ENCODE data around the gene PPARD.
A peak's percentile ranks its signal among the peaks of the same experiment; 100 is the strongest.

Gene PPARD

DNA sequence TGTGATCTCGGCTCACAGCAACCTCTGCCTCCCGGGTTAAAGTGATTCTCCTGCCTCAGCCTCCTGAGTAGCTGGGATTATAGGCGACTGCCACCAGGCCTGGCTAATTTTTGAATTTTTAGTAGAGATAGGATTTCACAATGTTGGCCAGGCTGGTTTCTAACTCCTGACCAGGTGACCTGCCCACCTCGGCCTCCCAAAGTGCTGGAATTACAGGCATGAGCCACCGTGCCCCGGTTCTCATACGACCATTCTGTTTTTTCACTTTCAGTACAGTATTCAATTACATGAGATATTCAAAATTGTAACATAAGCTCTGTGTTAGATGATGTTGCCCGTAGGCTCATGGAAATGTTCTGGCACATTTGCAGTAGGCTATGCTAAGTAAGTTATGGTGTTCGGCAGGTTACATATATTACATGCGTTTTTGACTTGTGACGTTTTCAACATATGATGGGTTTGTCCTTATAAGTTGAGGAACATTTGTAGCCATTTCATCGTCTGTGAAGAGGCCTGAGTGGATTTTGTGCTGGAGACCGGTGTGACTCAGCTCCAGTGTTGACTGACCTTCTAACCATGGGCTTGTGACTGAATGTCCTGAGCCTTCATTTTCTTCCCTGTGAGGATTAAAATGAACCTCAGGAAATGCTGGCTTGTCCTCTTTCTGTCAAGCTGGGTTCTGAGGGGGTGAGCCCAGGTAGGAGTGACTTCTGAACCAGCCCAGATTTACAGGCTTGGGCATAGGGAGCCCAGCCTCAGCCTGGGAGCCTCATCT, 12.2 kb downstream of the PPARD start:
- DNase-seq (ENCODE audit: extremely low read depth in 1 of 2, low read depth in 1 of 2): no peak

DNA sequence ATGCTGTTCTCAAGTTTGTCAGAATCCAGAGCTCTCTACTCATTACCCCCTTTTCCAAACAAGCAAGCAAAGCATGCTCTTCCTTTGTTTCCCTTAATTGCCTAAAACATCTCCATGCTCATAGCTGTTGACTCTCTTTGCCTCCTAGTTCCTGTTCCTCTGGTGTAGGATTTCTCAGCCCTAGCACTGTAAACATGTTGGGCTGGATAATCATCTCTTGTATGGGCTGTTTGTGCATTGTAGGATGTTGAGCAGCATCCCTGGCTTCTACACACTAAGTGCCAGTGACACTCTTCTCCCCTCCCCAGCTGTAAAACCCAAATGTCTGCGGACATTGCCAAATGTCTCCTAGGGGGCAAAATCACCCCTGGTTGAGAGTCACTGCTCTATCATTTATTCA, 14.0 kb downstream of the PPARD start:
- DNase-seq (ENCODE audit: extremely low read depth in 1 of 2, low read depth in 1 of 2): no peak

DNA sequence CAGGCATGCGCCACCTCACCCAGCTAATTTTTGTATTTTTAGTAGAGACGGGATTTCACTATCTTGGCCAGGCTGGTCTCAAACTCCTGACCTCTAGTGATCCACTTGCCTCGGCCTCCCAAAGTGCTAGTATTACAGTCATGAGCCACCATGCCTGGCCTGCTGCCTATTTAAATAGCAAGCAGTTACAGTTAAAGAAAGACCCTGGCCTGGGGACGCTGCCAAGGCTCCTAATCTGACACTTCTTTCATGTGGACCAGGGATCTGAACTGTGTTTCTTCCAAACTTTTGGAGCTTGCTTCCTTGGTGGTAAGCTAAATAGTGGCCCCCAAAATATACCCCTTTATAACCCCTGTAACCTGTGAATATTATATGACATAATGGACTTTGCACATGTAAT, 15.3 kb downstream of the PPARD start:
- no peak for DNase-seq (ENCODE audit: extremely low read depth in 1 of 2, low read depth in 1 of 2)

DNA sequence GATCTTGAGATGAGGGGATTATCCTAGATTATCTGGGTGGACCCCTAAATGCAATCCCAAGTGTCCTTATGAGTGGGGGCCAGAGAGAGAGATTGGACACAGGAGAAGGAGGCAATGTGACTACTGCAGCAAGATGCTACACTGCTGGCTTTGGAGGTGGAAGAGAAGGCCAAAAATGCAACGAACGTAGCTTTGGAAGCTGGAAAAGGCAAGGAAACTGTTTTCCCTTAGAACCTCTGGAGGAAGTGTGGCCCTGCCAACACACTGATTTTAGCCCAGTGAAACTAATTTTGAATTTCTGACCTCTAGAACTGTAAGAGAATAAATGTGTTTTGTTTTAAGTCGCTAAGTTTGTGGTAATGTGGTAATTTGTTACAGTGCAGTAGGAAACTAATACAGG, 15.7 kb downstream of the PPARD start:
- no peak for DNase-seq (ENCODE audit: extremely low read depth in 1 of 2, low read depth in 1 of 2)

DNA sequence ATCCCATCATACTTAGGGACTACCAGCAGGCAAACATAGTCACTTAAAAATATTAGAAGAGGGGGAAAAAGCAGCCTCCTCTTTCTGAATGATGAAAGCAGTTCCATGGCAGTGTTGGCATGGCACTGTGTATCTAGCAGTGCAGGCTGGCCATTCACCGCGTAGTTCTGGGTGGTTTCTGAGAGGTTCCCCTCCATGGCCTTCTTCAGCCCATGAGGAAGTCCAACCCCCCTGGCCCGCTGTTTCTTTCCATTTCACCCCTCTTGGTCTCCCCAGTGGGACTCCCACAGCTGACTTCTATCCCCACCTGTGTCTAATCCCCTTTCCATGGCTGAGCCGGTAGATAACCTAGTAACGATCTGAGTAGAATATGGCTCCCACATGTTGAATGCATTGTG, 17.0 kb downstream of the PPARD start:
- DNase-seq (ENCODE audit: extremely low read depth in 1 of 2, low read depth in 1 of 2): no peak

DNA sequence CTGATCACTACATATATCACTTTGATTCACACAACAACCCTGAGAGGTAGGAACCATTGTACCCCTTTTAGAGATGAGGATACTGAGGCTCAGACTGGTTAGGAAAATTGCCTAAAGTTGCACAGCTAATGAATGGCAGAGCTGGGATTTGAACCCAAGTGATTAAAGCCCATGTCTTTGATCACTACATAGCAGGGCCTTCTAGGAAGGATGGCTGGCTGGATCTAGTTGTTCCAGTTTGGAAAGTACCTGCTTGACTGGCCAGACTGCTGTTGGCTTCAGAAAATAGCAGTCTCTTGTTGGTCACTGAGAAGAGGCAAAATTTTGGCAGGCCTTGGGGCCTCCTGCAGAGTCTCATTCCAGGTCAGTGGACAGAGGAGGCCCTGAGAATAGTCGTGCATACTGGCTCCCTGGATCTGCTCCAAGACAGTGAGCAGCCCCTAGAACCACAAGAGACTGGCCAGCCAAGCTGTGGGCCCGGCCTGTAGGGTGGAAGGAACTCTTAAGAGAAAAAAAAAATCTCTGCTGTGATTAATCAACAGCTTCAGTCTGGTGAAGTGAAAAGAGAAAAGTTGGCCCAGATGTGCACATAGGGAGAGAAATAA, 17.5 kb downstream of the PPARD start:
- no peak for DNase-seq (ENCODE audit: extremely low read depth in 1 of 2, low read depth in 1 of 2)

DNA sequence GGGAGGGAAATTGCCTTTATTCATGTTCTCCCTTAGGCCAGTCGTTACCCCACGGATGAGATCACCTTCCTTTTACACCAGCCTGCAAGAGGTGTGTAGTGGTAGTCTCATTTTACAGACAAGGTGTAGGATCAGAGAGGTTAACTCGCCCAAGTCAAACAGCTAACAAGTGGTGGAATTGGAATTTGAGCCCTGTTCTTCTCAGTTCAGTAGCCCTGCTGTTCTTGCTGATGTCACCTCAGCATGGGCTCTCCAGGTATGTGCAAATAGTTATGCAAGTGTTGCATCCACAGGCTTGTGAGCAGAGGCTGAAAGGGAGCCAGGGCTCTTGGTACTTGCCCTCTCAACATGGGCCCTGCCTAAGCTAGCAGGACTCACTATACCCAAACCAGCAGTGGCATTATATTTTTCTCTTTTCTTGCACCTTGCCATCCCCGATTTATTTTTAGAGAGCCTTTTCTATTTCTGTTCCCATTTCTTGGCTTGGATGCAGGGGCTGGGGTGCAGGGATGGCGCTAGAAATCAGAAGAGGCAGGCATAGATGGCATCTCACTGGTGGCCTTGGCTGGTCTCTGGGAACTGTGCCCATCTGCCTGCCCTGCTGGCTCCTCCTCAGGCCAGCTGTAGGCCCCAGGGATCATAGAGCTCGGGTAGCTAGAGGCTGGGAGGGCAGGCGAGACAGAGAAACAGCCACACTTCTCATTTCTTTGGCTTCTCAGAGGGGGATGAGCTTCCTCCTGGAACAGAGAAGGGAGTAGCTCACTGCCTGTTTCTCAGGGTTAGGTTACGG, 18.2 kb downstream of the PPARD start:
- no peak for DNase-seq (ENCODE audit: extremely low read depth in 1 of 2, low read depth in 1 of 2)

DNA sequence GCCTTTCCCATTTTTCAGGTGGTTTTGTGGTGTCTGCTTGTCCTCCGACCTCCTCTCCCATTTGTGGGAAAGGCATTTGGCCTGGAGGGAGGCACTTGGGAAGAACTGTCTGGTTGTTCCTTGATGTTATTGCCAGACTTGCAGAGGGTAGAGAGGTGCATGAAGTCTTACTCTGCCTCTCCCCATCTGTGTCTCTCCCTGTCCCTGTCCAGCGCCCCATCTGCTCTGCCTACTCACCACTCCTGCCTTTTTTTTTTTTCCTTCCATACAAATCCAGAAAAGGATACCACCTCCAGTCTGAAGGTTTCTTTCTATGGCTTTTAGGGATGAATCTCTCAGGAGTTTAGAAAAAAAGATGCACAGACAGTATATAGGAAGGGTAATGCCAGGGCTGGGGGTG, 19.8 kb downstream of the PPARD start:
- DNase-seq (ENCODE audit: extremely low read depth in 1 of 2, low read depth in 1 of 2): no peak

DNA sequence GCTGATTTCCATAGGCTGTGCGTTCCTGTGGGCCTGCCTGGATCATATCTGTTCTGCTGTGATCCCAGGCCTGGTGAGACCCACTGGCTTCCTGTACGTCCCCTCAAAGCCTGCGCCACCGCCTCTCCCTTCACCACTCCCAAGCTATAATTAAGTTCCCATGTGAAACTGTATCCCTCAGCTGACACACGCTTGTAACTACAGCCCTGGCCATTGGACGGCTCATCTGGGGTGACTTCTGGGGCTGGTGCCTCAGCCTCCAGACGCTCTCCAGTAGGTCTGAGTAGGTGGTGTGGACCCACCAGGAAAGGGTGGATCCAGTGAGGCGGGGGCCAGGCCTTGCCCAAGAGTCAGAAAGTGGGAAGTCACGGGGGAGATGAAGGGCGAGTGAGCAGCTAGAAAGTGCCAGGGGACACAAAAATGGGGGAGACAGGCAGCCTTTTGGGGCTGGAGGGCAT, 21.0 kb downstream of the PPARD start:
- no peak for DNase-seq (ENCODE audit: extremely low read depth in 1 of 2, low read depth in 1 of 2)

DNA sequence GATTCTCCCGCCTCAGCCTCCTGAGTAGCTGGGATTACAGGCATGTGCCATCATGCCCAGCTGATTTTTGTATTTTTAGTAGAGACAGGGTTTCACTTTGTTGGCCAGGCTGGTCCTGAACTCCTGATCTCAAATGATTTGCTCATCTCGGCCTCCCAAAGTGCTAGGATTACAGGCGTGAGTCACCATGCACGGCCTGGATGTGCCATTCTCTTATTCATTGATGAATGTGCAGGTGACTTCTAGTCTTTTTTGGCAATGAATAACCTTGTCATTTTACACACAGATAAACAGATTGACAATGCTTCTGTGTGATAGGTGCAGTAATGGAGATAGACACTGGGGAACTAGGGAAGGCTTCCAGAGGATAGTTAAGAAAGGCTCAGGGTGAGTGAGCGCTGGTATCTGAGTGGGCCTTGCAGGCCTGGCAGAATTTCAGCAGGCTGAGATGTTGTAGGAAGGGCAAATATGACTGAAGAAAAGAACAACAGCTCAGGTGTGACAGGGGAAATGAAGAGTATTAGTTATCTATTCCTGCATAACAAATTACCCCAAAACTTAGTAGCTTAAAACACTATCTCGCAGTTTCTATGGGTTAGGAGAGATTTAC, 23.3 kb downstream of the PPARD start:
- no peak for DNase-seq (ENCODE audit: extremely low read depth in 1 of 2, low read depth in 1 of 2)

DNA sequence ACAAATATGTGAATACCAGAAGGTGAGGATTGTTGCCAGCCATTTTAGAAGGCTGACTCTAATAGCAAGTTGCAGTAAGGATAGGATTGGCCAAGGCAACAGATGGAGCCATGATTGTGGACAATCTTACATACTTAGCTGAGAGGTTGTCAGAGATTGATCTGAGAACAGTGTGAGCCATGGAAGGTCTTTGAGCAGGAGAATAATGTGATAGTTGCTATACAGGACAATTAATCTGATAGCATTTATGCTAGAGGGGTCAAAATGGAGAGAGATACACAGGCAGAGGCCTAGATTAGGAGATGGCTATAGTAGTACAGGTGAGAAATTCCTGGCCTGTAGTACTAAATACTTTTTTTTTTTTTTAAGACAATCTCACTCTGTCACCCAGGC, 23.8 kb downstream of the PPARD start:
- no peak for DNase-seq (ENCODE audit: extremely low read depth in 1 of 2, low read depth in 1 of 2)

DNA sequence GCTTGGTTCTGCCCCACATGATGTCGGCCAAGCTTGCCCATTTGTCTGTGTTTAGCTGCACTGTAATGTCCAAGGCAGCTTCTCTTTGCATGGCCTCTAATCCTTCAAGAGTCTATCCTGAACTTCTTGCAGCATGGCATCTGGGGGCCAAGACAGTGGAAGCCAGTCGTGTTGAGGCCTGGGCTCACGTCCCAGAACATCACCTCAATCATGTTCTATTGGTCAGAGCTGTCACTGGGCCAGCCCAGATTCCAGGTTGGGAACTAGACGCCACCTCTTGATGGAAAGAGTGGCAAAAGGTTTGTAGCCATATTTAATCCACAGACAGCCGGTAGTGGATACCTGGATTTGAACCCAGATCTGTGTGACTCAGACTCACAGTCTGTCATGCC, 25.3 kb downstream of the PPARD start:
- DNase-seq (ENCODE audit: extremely low read depth in 1 of 2, low read depth in 1 of 2): no peak

DNA sequence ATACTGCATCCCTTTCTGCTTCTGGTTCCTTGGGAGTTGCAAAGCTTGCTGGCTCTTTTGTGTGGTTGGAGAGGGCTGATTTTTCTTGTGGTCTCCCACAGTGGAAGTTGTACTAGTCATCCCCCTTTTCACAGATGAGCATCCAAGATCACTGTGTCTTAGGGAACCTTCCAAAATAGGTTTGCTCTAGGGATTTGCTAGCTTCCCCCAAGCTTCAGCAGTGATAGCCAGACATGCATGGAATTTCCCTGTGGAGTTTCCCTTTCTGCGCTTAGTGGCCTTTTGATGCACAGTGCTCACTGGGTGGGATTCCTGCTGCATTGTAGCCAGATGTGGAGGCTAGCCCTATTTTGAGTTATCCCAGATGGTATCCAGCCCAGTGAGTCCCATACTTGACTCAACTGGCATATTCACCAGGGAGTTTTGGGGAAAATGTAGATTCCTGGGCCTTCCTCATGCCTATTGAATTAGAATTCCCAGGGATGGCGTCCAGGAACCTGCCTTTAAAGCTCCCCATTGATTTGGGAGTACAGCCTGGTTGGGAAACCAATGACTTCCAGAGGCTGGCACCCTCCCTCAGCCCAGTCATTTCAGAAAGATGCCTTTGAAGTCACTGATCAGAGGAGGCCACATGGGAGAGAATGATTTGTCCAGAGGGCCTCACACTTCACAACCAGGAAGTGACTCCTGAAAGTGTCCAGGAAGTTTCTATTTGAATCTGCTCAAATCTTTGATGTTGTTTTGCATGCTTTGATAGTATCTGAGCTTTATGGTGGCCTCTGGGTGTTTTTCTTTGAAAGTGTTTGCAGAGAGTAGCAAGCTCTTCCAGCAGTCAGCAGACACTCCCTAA, 25.9 kb downstream of the PPARD start:
- peak in 1 of 2 donors; percentile 36 for DNase-seq (ENCODE audit: extremely low read depth in 1 of 2, low read depth in 1 of 2)

DNA sequence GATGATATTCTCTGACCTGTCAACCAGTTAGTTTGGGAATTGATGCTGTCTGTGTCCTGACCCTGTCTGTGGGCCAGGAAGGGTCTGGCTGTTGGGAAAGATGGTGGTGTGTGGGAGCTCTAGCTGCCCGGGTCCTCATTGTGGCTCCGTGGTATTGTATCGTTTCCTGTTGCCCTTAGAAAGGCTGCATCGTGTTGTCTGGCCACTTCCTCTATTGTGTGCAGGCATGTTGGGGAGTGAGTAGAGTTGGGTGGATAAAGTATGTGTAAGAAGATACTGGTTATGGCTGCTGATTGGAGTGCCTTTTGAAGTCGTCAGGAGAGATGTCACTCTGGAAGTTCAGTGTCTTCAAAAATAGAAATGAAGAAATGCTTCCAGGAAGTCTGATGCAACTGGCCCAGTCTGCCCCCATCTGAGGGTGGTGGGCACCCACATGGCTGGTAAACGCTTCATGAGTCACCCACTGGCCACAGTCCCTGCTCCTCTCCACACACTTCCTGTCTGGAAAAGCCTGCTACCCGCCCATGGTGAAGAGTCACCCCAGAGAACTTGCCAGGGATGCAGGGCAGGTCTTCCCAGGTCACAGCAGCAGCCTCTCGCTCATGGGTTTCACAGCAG, 27.9 kb downstream of the PPARD start:
- DNase-seq (ENCODE audit: extremely low read depth in 1 of 2, low read depth in 1 of 2): peak; percentile 31 to 60

DNA sequence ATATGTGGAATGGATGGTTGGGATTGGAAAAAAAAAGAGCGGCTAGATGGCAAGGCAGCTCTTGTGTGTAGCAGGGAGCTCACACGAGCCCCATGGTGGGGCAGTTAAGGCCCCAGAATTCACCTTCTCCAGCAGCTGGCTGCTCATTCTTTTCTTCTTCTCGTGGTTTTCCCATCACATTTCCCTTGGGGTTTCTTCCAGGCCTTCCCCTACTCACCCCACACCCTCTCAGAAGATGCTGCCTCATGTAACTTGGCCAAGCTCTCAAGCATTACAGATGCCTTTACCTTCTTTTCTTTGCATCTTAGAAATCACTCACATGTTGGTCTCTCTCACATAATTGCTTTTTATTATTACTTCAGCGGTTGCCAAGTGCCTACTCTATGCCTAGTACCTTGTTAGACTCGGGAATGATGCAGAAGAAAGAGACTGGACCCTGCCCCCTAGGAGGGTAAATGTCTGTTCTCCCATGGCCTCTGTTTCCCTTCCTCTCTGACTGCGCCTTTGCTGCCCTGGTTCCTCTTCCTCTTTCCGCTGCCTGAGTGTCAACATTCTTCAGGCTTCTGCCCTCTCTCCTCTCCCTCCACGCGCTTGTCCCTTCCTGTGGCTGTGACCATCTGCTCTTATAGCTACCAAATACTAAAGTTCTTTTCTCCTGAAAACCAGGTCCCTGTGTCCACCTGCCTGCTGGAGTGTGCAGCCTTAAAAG, 28.6 kb downstream of the PPARD start:
- no peak for DNase-seq (ENCODE audit: extremely low read depth in 1 of 2, low read depth in 1 of 2)

DNA sequence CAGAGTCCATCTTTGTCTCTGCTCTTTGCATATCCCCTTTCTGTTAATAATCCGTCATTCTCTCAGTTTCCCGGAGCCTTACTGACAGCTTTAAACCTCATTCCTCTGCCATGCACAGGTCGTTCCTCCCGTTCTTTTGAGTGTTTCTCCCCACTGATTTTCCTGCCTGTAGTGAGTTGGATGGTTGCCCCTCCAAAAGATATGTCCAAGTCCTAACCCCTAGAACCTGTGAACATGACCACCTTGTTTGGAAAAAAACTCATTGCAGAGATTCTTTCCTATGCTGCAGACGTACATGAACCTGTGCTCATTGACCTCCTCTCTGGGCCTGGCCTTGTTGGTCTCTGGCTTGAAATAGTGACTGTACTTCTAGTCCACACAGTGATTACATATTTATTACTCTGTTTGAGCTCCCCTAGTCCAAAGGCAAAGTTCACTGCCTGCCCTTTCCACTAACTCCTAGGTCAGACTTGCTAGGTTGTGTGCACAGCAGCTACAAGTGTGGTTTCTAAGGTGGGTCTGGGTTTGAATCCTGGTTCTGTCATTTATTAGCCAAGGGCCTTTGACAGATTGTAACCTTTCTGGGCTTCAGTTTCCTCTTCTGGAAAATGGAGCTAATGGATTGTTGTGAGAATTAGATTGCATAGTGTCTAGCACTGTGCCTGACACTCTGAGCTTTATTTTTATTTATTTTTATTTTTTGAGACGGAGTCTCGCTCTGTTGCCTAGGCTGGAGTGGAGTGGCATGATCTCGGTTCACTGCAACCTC, 29.3 kb downstream of the PPARD start:
- no peak for DNase-seq (ENCODE audit: extremely low read depth in 1 of 2, low read depth in 1 of 2)

DNA sequence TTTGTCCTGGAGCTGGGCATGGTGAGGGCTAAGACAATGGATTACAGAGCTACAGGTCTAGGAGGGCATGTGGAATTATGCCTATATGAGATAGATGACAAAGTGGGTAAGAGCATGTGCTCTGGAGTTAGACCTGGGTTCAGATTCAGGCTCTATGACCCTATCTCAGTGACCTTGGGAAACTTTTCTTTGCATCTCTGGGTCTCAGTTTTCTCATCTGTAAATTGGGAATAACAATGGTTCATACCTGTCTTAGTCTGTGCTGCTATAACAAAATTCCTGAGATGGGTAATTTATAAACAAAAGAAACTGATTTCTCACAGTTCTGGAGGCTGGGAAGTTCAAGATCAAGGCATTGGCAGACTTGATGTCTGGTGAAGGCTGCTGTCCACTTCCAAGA, 30.3 kb downstream of the PPARD start:
- DNase-seq (ENCODE audit: extremely low read depth in 1 of 2, low read depth in 1 of 2): no peak

DNA sequence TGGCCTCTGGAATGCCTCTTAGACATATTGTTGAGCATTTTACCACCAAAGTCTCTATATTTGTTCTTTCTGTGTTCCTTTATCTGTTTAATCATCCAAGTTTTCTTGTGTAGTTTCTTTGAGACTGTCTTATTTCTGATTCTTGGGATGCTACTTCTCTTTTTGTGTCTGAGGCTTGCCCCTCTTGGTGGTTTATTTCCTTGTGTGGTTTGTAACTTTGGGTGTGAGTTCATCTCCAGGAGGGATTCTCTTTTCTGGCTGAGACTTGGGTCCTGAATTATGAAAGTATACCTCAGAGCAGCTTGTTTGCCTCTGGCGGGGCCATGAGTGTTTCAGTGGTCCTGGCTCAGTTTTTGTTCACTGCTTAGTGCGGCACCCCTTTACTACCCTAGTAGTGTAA, 33.9 kb downstream of the PPARD start:
- no peak for DNase-seq (ENCODE audit: extremely low read depth in 1 of 2, low read depth in 1 of 2)

DNA sequence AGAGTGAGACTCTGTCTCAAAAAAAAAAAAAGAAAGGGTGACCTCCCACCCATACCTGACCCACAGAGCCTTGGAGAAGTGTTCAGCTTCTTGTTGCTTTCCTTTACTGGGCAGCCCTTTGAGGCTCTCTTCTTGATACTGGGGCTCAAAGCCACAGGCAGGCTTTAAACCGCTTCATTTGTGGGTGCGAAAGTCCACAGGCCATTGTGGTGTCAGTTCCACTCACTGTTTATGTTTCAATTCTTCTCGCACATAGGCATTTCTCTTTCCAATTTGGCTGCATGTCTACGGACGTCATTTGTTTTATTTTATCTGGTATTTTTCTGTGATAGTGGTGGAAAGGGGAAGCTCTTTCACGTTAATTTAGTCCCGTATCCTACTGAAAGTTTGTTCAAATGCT, 34.6 kb downstream of the PPARD start:
- DNase-seq (ENCODE audit: extremely low read depth in 1 of 2, low read depth in 1 of 2): no peak

All from stimulated activated CD8-positive, alpha-beta memory T cell treated with anti-CD3 and anti-CD28 coated beads, Interleukin-7, amount 100 ng/mL, for 48 hours (primary cell).